AG04449 (cell line): ENCODE measurements around the gene SIGLEC15.

Source experiments
- CTCF ChIA-PET: fragments of 350-600 bp; formaldehyde crosslinking; extraction: SDS; loops from one replicate; lab custom pipeline; 2021; ENCODE audit warnings: antibody characterized with exemption; lab: Yijun Ruan, JAX
- POLR2A ChIA-PET: fragments of 400-600, 350-600 bp; formaldehyde crosslinking; extraction: SDS; loops from one replicate; lab custom pipeline; 2020; ENCODE audit warnings: antibody characterized with exemption, inconsistent platforms; lab: Yijun Ruan, JAX
- DNase-seq: peaks from one replicate; pipeline ENCODE4 v3.0.0-alpha.2; 2010; ENCODE audit warnings: low read depth, low spot score
- H3K4me3 ChIP-seq: 2 replicates; pipeline ENCODE4 v1.5.1; 2011; ENCODE audit warnings: low read depth, mild to moderate bottlenecking, control low read depth, low read length
- CTCF ChIP-seq: IDR thresholded peaks from one replicate; pipeline ENCODE4 v1.5.1; 2011; ENCODE audit warnings: mild to moderate bottlenecking, moderate library complexity, low read length, control low read depth, inconsistent platforms; ENCODE audit not compliant: insufficient read depth; ENCODE audit errors: missing control alignments

The SIGLEC15 gene

GRCh38 chr18:45839414-45840395 is 14.2 kb downstream of the SIGLEC15 start:
- peak; percentile 81 for TF ChIP-seq CTCF
- no peak for DNase-seq
- H3K4me3 ChIP-seq, result no peak overlapping the region
- ChIA-PET POLR2A (no interaction called here), CTCF (interaction anchor here (0.6 to 6.8 kb wide), 45 partner anchors 9 to 175 kb away, joined by 3 to 126 read pairs (median 5); partner anchors contain the start of gene SLC14A1)

- no peak for TF ChIP-seq CTCF
- H3K4me3 ChIP-seq, result no peak overlapping the region
- ChIA-PET POLR2A (no interaction called here), CTCF (interaction anchor here (3.4 to 6.8 kb wide), 3 partner anchors 119 to 176 kb away, joined by 53 to 126 read pairs (median 74); partner anchors contain the start of gene SLC14A1)
- no peak for DNase-seq
These were observed 15.7 kb downstream of the SIGLEC15 start for GRCh38 chr18:45841060-45841764.

GRCh38 chr18:45841765-45842442 is 16.4 kb downstream of the SIGLEC15 start:
- CTCF ChIA-PET, result interaction anchor here (2.1 to 6.8 kb wide), 3 partner anchors 119 to 152 kb away, joined by 7 to 126 read pairs (median 53); partner anchors contain the start of gene SLC14A1
- TF ChIP-seq CTCF, result no peak
- H3K4me3 ChIP-seq, result no peak overlapping the region
- no peak for DNase-seq
- POLR2A ChIA-PET, result no interaction called here

- POLR2A ChIA-PET, result no interaction called here
- CTCF ChIA-PET, result interaction anchor here (1.5 to 2.1 kb wide), 2 partner anchors 120 to 177 kb away, joined by 4 to 7 read pairs; no protein-coding TSS in a partner anchor
- no peak for DNase-seq
These were observed 17.5 kb downstream of the SIGLEC15 start for GRCh38 chr18:45843019-45843418.

GRCh38 chr18:45844938-45845337 is 19.5 kb downstream of the SIGLEC15 start:
- no peak for DNase-seq
- ChIA-PET CTCF (interaction anchor here (1.4 to 1.6 kb wide), 2 partner anchors 10 to 153 kb away, joined by 4 to 6 read pairs; no protein-coding TSS in a partner anchor), POLR2A (no interaction called here)
- no peak overlapping the region for H3K4me3 ChIP-seq
- no peak for TF ChIP-seq CTCF

More at GRCh38 chr18:45843019-45843418, 17.5 kb downstream of the SIGLEC15 start:
- no peak for TF ChIP-seq CTCF
- no peak overlapping the region for H3K4me3 ChIP-seq
